ENCODE data around the gene ODF4. TPM values are rescaled to one million over a fixed set of nuclear protein-coding genes. Genes with fewer than 3 reads are reported as not detected.

The ODF4 gene
- total and polyA plus RNA-seq, 2 of the 13 experiments (the other 11 are each of a cell fraction or from before 2014, with no cell fraction given) = not detected

DNA sequence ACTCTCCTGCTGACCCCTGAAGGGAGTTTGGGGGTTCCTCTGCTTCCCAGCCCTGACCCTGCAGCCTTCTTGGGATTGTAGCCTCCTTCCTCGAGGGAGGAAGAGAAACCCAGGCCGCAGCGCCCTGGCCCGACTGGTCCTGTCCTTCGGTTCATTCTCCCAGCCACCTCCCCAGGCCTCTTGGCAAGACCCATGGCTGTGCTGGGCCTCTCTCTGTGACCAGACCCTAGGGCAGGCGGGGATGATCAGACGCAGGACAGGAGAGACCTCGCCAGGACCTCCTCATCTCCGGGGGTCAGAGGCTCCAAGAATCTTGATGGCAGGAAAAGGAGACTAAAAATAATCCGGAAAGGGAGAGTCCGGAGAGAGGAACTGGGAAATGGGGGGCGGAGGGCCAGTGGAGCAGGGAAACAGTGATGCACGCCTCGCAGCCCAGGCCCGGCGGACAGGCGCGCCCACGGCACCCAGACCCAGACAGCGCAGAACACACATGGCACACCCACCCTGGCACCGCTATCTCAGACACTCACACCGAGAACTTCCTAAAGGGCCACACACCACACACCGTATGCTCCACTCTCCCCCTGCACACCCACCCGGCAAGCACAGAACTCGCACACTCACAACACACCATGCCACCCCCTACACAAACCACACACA lies 28.4 kb upstream of the ODF4 start (continued):
- TF ChIP-seq GABPB1 (CRISPR knock-in tag; IDR thresholded peaks at IDR 0.05) = no peak
- no peak for TF ChIP-seq RAD51 (IDR thresholded peaks at IDR 0.05; ENCODE audit: borderline replicate concordance)

DNA sequence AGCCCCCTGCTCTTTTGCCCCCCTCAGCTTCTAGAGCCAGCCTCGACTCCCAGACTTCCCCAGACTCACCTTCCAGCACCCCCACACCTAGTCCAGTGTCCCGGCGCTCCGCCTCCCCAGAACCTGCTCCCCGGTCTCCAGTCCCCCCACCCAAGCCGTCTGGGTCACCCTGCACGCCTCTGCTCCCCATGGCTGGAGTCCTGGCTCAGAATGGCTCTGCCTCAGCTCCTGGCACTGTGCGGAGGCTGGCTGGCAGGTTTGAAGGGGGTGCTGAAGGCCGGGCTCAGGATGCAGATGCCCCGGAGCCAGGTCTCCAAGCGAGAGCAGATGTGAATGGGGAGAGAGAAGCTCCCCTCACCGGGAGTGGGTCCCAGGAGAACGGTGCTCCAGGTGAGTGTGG lies 27.4 kb upstream of the ODF4 start:
- CTCF ChIA-PET (ENCODE audit: low intra/inter-chr PET ratio, low total read pairs) = no interaction called here
- no peak for DNase-seq (ENCODE audit: low spot score)
- Histone ChIP-seq H4K20me1 (ENCODE audit: insufficient read depth, low read length) (no peaks in the 10 kb centered on the region), H3K4me2 (ENCODE audit: low read depth, low read length) (no peak overlapping the region), H3K4me1 (ENCODE audit: insufficient read depth, low read length) (no peaks in the 10 kb centered on the region), H3K9ac (ENCODE audit: insufficient read depth, low read depth, low read length) (no peak overlapping the region), H3K9me3 (ENCODE audit: low read length) (no peaks in the 10 kb centered on the region), H3K27me3 (ENCODE audit: control insufficient read depth in 1 of 2, insufficient read depth in 2 of 2, low read length in 2 of 2) (peaks cover 15 to 72% of the 10 kb centered on the region in 2 experiments), H3K36me3 (replicated peaks in 1 of 2; ENCODE audit: control insufficient read depth in 1 of 2, insufficient read depth in 2 of 2, low read length in 2 of 2) (no peaks in the 10 kb centered on the region), H3K4me3 (replicated peaks in 1 of 3; ENCODE audit: insufficient read depth in 1 of 3, low read depth in 2 of 3, low read length in 3 of 3) (no peak overlapping the region), H3K79me2 (ENCODE audit: insufficient read depth, low read length) (no peaks in the 10 kb centered on the region), H2AFZ (ENCODE audit: low read length) (no peak overlapping the region), H3K27ac (ENCODE audit: extremely low read length, insufficient read depth, low read length) (no peak overlapping the region)
- 26% methylated on average over 10 of the region's 13 CpGs for WGBS (ENCODE audit: low lambda C conversion rate)
- POLR2A ChIA-PET = no interaction called here
- FAIRE-seq = no peak
- no peak for ATAC-seq
- TF ChIP-seq, protein P1, sequence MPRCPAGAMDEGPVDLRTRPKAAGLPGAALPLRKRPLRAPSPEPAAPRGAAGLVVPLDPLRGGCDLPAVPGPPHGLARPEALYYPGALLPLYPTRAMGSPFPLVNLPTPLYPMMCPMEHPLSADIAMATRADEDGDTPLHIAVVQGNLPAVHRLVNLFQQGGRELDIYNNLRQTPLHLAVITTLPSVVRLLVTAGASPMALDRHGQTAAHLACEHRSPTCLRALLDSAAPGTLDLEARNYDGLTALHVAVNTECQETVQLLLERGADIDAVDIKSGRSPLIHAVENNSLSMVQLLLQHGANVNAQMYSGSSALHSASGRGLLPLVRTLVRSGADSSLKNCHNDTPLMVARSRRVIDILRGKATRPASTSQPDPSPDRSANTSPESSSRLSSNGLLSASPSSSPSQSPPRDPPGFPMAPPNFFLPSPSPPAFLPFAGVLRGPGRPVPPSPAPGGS (CRISPR knock-in tag; IDR thresholded peaks at IDR 0.05) = no peak
- TF ChIP-seq ZNF737 (CRISPR knock-in tag; IDR thresholded peaks at IDR 0.05; ENCODE audit: borderline replicate concordance) = no peak
- no peak for TF ChIP-seq RFXANK (CRISPR knock-in tag; IDR thresholded peaks at IDR 0.05)
- TF ChIP-seq, protein P2, sequence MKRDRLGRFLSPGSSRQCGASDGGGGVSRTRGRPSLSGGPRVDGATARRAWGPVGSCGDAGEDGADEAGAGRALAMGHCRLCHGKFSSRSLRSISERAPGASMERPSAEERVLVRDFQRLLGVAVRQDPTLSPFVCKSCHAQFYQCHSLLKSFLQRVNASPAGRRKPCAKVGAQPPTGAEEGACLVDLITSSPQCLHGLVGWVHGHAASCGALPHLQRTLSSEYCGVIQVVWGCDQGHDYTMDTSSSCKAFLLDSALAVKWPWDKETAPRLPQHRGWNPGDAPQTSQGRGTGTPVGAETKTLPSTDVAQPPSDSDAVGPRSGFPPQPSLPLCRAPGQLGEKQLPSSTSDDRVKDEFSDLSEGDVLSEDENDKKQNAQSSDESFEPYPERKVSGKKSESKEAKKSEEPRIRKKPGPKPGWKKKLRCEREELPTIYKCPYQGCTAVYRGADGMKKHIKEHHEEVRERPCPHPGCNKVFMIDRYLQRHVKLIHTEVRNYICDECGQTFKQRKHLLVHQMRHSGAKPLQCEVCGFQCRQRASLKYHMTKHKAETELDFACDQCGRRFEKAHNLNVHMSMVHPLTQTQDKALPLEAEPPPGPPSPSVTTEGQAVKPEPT (CRISPR knock-in tag; IDR thresholded peaks at IDR 0.05; ENCODE audit: low read depth) = no peak
- no peak for TF ChIP-seq SP4 (CRISPR knock-in tag; IDR thresholded peaks at IDR 0.05)
- TF ChIP-seq ZNF260 (CRISPR knock-in tag; IDR thresholded peaks at IDR 0.05; ENCODE audit: borderline replicate concordance, low read depth) = no peak
- no peak for TF ChIP-seq FOXK1 (CRISPR knock-in tag; IDR thresholded peaks at IDR 0.05; ENCODE audit: borderline replicate concordance, low read depth)
- TF ChIP-seq GZF1 (CRISPR knock-in tag; IDR thresholded peaks at IDR 0.05) = no peak
- intact Hi-C loops (cut with micrococcal nuclease; ENCODE audit: unreplicated experiment) (no loop called here), in situ Hi-C loops (cut with HindIII; ENCODE audit: extremely low pct_ligation_motif_present, low pct_unique_long_range_greater_than_20kb) (no loop called here)
- BruUV-seq (replicated peaks) = no TSS peak
